GM19468 (cell line): ENCODE measurements around the gene CXCR5.

Experiments used
- ATAC-seq: cut with Tn5 transposase; IDR thresholded peaks from one replicate; pipeline ENCODE4 v1.9.1; 2021; ENCODE audit warnings: mild to moderate bottlenecking, moderate library complexity, moderate number of reproducible peaks; ENCODE audit not compliant: unreplicated experiment; ENCODE audit errors: extremely low read depth

CXCR5 gene

DNA sequence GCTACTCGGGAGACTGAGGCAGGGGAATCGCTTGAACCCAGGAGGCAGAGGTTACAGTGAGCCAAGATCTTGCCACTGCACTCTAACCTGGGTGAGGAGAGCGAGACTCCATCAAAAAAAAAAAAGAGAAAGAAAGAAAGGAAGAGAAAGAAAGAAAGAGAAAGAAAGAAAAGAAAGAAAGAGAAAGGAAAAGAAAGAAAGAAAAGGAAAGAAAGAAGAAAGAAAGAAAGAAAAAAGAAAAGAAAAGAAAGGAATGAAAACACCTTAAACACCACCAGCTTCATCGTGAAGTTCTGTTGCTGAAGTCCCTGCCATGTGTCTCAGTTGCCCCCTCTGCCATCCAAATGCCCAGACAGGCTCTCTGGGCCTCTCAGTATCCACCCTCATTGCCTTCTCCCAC lies 9.9 kb upstream of the CXCR5 start:
- no peak for ATAC-seq

DNA sequence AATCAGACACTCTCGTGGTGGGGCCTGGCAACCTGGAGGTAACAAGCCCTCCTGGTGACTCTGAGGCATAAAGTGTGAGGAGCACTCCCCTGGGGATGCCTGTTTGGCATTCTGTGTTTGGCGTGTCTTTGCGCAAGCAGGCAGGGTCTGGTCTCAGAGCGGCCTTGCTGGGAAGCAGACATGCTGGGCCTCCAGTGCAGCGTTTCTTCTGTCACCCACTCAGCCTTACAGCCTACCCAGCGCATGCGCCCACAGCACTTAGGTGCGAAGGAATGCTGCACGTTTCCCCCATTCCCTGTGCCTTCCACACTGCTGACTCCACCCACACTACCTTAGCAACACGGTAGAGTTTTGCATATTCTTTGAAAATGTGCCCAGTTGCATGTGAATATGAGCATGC lies 7.4 kb upstream of the CXCR5 start:
- ATAC-seq = no peak

DNA sequence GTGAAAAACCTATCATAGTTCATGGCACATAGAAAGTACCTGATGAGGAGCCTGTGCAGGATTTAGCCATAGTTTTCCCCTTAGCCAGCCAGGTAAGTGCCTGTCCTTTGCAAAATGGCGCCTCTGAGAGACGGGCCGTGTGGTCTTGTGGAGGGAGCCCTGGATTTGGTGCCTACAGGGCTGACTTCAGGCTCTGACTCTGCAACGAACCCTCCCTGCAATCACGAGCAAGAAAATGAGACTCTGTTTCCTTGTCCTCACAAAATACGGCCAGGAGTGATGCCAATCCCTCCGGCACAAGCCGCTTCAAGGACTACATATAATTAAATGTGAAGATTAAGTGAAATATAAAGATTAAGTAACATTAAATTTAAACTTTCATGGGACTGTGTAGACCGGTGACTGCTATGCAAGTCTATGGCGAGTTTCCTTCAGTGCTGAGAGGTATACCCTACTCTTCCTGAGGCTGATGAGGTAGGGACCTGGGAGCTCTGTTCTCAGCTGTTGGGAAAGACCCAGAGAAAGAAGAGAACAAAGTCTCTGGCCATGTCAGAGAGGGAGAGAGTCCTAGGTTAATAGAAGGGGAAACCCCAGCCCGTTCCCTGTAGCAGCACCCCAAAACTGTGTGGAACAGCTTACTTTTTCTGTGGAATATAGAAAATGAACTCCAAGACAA lies 6.1 kb upstream of the CXCR5 start:
- ATAC-seq = no peak

DNA sequence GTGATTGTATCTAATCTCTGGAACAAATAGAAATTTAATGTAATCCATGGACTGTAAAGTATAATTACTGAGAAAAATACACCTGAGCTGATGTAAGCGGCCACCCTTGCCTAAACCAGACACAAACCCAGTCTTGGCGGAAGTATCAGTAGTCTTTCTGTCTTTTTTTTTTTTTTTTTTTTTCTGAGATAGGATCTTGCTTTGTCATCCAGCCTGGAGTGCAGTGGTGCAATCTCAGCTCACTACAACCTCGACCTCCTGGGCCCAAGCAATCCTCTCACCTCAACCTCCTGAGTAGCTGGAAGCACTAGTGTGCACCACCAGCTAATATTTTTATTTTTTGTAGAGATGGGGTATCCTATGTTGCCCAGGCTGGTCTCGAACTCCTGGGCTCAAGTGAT lies 5.5 kb upstream of the CXCR5 start:
- ATAC-seq = no peak

DNA sequence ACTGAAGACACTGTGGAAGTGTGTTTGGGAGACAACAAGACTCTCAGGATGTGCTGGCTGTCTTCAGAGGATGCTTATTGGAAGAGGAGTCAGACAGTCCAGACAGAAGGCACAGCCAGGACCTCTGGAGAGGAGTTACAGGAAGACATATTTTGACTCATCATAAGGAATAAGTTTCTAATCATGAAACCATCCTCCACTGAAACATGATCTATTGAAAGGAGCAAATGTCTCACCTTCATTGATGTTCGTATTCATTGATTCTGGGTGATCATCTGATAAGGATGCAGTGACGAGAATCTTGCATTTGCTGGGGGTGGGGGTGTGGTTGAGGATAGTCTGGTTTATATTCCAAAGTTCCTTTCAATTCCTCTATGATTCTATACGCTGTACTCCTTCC lies 2.5 kb upstream of the CXCR5 start:
- ATAC-seq = no peak

DNA sequence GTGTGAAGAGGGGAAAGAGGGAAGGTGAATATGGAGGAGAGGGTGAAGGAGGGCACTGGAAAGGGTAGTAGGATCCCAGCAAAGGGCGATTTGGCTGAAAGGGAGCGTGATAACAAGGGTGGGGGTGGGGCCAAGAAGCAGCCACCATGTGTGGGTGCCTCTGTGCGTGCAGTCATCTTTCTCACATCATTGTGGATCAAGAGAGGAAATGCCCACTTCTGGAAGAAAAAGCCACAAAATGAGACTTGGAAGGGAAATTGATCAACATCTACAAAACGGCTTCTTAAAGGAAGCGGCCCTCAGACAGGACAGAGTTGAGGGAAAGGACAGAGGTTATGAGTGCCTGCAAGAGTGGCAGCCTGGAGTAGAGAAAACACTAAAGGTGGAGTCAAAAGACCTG lies 1.2 kb upstream of the CXCR5 start:
- no peak for ATAC-seq

DNA sequence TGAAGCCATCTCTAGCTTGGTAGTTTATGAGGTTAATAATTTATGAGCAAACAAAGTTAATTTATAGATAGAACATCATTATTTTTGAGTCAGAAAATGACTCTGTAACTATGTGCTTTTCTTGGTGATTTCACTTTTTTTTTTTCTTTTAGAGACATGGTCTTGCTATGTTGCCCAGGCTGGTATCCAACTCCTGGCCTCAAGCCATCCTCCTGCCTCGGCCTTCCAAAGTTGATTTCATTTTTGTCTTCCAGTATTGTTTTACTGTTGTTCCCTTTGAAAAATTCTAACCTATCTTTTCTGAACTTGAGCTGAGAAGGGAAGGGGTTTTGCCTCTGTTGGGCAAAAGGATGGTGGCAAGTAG lies 706 bp upstream of the CXCR5 start:
- no peak for ATAC-seq

DNA sequence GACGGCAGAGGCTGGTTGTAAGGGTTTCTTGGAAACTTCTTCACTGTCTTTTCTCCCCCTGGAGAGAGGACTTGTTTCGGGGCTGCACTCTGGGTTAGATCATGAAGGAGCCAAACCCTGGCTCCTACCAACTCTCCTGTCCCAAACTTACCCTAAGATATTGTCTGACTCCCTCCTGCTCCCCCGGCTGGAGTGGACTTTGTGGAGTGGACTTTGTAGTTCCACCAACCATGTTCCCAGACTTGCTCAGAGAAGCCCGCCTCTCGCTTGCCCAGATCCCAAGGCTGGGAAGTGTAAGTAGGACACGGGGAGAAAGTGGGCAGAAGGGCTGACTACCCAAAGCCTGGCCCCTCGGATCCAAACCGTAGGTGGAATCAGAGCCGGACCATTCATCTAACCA lies 1.2 kb downstream of the CXCR5 start:
- no peak for ATAC-seq

DNA sequence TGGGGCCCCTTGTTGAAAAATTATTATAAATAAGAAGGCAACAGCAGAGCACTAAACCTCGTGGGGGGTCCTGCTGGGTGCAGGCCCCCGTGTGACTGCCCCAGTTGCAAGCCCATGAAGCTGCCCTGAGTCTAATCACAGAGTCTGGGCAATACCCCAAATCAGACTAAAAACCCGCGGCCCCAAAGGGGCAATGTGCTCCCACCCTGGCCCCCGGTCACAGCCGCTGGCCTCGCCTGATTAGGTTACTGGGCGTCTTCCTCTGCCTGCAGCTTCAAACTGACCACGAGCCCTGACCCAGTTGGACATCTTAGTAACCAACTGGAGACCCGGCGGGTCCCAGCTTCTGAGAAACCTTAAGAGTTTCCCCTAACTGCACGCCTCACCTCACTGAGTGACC lies 1.6 kb downstream of the CXCR5 start:
- ATAC-seq = no peak

DNA sequence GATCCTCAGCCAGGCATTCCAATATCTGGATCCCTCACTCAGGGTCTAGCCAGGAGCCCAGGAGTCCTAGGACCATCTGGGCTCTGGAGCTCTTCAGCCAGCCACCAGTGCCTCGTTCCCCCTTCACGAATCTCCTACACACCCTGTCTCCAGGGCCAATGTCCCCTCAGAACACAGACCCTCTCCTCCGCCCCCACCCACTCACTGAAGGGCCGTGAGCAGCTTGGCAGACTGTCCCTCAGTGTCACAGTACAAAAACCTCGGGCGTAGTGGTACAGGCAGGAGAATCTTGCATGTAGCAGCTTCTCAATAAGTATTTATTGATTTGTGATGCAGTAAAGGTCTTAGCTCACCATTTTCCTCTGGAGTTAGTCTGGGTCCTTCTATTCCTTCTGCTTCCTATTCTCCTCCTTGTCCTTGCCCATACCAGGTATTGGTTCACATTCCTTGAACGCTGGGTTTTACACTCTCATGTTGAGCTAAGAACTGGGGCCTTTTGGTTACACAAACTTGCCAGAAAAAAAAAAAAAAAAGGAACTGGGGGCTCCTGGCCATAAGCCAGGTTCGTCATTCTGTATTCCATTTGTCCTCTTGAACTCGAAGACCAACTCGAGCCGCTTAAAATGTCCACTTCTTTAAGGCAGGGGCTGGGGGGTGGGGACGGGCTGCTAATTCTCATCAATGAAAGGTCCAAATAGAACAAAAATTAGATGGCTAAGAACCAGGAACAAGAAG lies 2.3 kb downstream of the CXCR5 start:
- ATAC-seq = no peak

DNA sequence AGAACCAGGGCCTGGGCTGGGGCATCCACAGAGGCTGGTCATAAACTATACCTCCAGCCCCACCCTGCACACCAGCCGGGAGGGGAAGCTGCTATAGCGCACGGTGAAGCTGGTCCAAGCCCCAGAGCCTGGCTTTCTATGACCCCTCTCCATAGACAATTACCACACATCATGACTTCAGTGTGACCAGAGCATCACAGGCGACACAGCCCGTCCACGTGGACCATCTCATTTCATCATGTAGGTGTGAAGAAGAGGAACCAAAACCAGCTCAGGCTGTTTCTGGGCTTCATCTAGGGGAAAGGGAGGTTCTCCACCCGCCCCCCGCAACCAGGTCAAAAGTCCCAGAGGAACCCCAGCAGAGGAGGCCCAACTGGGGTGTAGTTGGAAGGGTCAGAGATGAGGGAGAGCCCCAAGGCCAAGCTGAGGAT lies 3.0 kb downstream of the CXCR5 start:
- ATAC-seq = no peak

DNA sequence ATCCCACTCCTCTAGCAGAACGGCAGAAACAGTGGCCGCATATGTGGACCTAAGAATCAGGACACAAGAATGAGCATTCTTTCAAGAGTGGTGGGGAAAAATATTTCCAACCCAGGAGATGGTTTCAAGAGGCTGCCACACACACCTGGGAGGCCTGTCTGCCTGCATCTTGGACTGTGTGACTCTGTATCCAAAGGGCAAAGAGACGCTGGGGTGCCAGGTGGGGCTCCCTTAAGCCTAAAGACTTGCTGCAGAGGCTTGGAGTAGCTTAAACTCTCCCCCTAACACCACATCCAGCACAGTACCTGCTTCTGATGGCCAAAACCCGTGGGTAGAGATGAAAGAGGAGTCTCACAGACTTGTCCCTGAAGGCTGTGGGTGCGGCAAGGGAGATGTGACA lies 3.5 kb downstream of the CXCR5 start:
- ATAC-seq = no peak

DNA sequence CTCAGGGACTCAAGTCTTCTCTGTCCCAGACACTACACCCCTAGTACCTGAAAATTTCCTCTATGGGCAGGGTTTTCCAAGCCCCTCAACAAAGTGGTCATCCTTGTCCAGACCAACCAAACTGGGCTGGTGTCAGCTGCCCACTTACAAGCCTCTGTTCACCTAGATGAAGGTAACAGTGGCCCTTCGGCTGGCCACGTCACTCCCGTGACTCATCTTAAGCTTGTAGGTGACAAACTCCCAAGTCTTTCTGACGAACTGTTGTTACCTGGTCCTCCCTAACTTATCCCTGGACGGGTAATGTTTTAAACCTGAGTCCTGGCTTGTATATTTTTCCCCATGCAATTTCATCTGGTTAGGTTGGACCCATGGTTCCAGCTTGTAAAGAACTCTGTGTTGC lies 4.7 kb downstream of the CXCR5 start:
- ATAC-seq = no peak

DNA sequence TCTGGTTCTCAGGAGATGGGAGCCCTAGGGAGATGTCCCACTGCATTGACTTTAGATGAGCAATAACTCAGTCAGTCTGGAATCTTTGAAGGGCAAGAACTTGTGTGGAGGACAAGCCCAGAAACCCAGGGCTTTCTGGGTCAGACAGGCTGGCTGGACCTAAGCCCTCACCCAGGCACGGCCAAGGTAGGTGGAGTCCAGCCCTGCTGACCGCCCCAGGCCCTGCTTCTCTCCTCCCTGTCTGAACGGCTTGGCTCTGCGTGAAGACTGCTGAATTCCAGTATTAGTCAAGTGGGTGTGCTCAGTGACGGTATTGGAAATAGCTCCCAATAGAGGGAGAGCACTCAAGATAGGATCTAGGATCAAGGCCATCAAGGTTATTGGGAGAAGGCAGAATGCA lies 6.1 kb downstream of the CXCR5 start:
- no peak for ATAC-seq

DNA sequence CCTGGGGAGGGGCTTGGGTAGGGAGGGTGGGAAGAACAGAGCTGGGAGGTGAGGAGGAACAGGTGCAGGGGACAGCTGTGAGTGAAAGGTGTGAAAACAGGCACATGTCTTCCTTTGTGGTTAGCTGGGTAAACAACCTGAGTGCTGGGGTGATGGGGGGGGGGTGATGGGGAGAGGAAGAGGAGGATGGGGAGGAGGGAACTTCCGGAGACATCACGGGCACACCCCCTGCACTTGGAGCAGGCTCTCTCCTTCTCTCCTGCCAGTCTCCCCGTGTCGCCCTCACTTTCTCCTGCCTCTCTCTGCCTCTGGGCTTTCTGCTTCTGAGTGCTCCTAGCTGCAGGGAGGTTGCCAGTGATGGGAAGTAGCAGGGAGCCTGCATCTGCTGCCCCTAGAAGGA lies 8.8 kb downstream of the CXCR5 start:
- ATAC-seq = no peak

DNA sequence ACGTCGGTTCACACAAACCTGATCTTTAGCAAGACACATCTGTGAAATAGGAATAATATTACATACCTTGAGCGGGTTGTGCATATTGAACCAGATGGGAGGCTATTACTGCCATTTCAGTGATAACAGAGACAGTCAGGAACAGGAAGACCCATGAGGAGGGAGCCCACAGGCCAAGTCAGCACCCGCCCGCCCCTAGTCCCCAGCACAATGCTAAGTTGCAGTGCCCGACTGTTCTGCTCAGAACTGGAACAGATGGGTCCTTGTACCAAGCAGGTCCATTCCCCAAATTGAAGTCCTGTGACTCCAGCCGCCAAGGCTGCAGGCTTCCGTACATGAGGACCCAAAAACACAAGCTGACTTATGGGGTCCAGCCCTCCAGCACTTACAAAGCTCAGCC lies 9.3 kb downstream of the CXCR5 start:
- ATAC-seq = no peak

DNA sequence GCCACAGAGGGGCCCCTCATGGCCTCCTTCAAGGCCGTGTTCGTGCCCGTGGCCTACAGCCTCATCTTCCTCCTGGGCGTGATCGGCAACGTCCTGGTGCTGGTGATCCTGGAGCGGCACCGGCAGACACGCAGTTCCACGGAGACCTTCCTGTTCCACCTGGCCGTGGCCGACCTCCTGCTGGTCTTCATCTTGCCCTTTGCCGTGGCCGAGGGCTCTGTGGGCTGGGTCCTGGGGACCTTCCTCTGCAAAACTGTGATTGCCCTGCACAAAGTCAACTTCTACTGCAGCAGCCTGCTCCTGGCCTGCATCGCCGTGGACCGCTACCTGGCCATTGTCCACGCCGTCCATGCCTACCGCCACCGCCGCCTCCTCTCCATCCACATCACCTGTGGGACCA lies 10.0 kb downstream of the CXCR5 start:
- no peak for ATAC-seq

DNA sequence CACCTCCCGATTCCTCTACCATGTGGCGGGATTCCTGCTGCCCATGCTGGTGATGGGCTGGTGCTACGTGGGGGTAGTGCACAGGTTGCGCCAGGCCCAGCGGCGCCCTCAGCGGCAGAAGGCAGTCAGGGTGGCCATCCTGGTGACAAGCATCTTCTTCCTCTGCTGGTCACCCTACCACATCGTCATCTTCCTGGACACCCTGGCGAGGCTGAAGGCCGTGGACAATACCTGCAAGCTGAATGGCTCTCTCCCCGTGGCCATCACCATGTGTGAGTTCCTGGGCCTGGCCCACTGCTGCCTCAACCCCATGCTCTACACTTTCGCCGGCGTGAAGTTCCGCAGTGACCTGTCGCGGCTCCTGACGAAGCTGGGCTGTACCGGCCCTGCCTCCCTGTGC lies 10.5 kb downstream of the CXCR5 start:
- no peak for ATAC-seq

DNA sequence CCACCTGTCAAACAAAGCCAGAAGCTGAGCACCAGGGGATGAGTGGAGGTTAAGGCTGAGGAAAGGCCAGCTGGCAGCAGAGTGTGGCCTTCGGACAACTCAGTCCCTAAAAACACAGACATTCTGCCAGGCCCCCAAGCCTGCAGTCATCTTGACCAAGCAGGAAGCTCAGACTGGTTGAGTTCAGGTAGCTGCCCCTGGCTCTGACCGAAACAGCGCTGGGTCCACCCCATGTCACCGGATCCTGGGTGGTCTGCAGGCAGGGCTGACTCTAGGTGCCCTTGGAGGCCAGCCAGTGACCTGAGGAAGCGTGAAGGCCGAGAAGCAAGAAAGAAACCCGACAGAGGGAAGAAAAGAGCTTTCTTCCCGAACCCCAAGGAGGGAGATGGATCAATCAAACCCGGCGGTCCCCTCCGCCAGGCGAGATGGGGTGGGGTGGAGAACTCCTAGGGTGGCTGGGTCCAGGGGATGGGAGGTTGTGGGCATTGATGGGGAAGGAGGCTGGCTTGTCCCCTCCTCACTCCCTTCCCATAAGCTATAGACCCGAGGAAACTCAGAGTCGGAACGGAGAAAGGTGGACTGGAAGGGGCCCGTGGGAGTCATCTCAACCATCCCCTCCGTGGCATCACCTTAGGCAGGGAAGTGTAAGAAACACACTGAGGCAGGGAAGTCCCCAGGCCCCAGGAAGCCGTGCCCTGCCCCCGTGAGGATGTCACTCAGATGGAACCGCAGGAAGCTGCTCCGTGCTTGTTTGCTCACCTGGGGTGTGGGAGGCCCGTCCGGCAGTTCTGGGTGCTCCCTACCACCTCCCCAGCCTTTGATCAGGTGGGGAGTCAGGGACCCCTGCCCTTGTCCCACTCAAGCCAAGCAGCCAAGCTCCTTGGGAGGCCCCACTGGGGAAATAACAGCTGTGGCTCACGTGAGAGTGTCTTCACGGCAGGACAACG lies 11.7 kb downstream of the CXCR5 start:
- ATAC-seq = no peak

DNA sequence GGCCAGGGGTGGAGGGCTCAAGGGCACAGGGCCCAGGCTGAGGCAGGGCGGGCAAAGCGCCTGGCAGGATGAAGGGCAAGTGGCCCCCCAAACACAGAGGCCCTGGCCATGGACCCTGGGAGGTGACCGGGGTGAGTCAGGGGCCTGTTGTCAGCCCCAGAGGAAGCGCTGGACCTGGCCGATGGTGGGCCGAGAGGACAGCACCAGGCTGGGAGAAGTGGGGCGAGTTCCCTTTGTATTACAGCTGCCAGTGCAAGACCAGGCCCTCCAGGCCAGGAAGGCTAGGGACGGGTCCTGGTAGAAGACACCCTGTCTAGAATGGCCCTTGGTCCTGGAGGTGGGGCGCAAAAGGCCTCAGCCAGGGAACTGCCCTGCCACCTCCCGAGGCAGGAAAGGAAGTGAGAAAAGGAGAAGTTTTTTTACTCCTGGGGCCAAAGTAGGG lies 12.8 kb downstream of the CXCR5 start:
- no peak for ATAC-seq
